Transverse colon (tissue), 4 donors: Measurements from ENCODE around the gene PECR. TPM values are rescaled to one million over a fixed set of nuclear protein-coding genes. Genes with fewer than 3 reads are reported as not detected.

Experiments used
- DNase-seq: peaks from one replicate; pipeline ENCODE4 v3.0.0-alpha.2; 2019
- H3K27ac ChIP-seq, 4 donors: fragments of 200-600 bp; sonication (generic); 2 replicates each; pipeline ENCODE4 v1.5.1; 2016 to 2018; ENCODE audit warnings: inconsistent platforms in 4 of 4
- H3K27me3 ChIP-seq: fragments of 200-600 bp; sonication (generic); 2 replicates; pipeline ENCODE4 v1.5.1; 2017; ENCODE audit warnings: inconsistent platforms
- H3K36me3 ChIP-seq, 4 donors: fragments of 200-600 bp; sonication (generic); 2 replicates each; pipeline ENCODE4 v1.5.1; 2017 to 2019; ENCODE audit warnings: inconsistent platforms in 4 of 4
- H3K4me1 ChIP-seq, 4 donors: fragments of 200-600 bp; sonication (generic); 2 replicates each; pipeline ENCODE4 v1.5.1; 2017 to 2020; ENCODE audit warnings: inconsistent platforms in 4 of 4
- H3K4me3 ChIP-seq, 4 donors: fragments of 200-600 bp; sonication (generic); 1 replicate in 1 of 4; 2 replicates in 3 of 4; pipeline versions ENCODE4 v1.5.1 to v1.6.1; 2017 to 2019; ENCODE audit warnings: inconsistent platforms in 4 of 4
- H3K9me3 ChIP-seq, 2 donors: fragments of 200-600 bp; sonication (generic); 2 replicates each; pipeline ENCODE4 v1.5.1; 2017 to 2019; ENCODE audit warnings: inconsistent platforms in 2 of 2
- CTCF ChIP-seq, 5 experiments: fragments of 200-600 bp in 3 of 5; fragments of 450-650 bp in 2 of 5; sonication (generic) in 3 of 5; IDR thresholded peaks; 1 replicate in 2 of 5; 2 replicates in 3 of 5; pipeline ENCODE4 v1.5.1; 2016 to 2017; ENCODE audit warnings: antibody characterized with exemption in 5 of 5, inconsistent platforms in 3 of 5, mild to moderate bottlenecking in 2 of 5, moderate library complexity in 1 of 5
- EP300 ChIP-seq: sonication (generic); formaldehyde crosslinking; IDR thresholded peaks from one replicate; pipeline ENCODE4 v1.6.1; 2017; ENCODE audit warnings: antibody characterized with exemption, low read depth
- POLR2A ChIP-seq: fragments of 450-650 bp; IDR thresholded peaks from one replicate; pipeline ENCODE4 v1.6.1; 2016; ENCODE audit warnings: antibody characterized with exemption, mild to moderate bottlenecking, moderate library complexity
- POLR2AphosphoS5 ChIP-seq, 3 donors: sonication (generic); formaldehyde crosslinking; IDR thresholded peaks; one replicate each; pipeline ENCODE4 v1.6.1; 2016; ENCODE audit warnings: antibody characterized with exemption in 3 of 3
- WGBS, 2 donors: methylation state at CpG; one replicate each; pipeline ENCODE4 v1.1.5; 2018; ENCODE audit warnings: low coverage in 1 of 2; 5-methylcytosine and 5-hydroxymethylcytosine counted together
- in situ Hi-C, 4 donors: fragments of 200-750 bp; cut with MboI; loops; one replicate each; pipeline versions ENCODE4 v1.15.0 to v1.15.1; 2017; ENCODE audit warnings: low sequenced_read_pairs in 3 of 4, low pct_ligation_motif_present in 1 of 4, low pct_unique_long_range_greater_than_20kb in 1 of 4
- intact Hi-C: fragments of 100-400 bp; cut with DNase I; formaldehyde crosslinking; loops from one replicate; pipeline ENCODE4 v1.15.1; 2023; ENCODE audit warnings: low total_unique reads
- total RNA-seq, 4 donors: library from RNA; depleted of rRNA; stranded (reverse); fragments of >200 nt; gene quantifications; one replicate each; pipeline ENCODE4 v1.1.0, GENCODE V29; 2016

PECR gene
- total RNA-seq, 4 donors from 2014 or later = 10.3 to 137 (median 25.8) TPM

- intact Hi-C loops (no loop called here), in situ Hi-C loops (no loop called here)
- Histone ChIP-seq H3K4me1 (peaks cover 3 to 20% (median 9%) of the 10 kb centered on the region in 4 donors), H3K9me3 (no peaks in the 10 kb centered on the region), H3K36me3 (no peaks in the 10 kb centered on the region), H3K27ac (no peak overlapping the region), H3K27me3 (no peaks in the 10 kb centered on the region), H3K4me3 (no peak overlapping the region)
- 57 to 67% methylated on average over 3 of the region's 3 CpGs for WGBS, 2 donors
- DNase-seq = no peak
- TF ChIP-seq POLR2AphosphoS5 (IDR thresholded peaks at IDR 0.05) (no peak), EP300 (no peak), POLR2A (no peak), CTCF (IDR thresholded peaks at IDR 0.05) (no peak)
These were observed 2.9 kb upstream of the PECR start for GRCh38 chr2:216084547-216084946.

- H3K9me3 ChIP-seq = no peaks in the 10 kb centered on the region
- no peak overlapping the region for H3K4me3 ChIP-seq
- no peaks in the 10 kb centered on the region for H3K36me3 ChIP-seq
- no peak overlapping the region for H3K27ac ChIP-seq
- intact Hi-C loops = no loop called here
- DNase-seq = no peak
- WGBS, 2 donors = 73 to 89% methylated on average over 3 to 11 of the region's 11 CpGs
- TF ChIP-seq CTCF (IDR thresholded peaks at IDR 0.05) (no peak), POLR2A (no peak), EP300 (no peak), POLR2AphosphoS5 (IDR thresholded peaks at IDR 0.05) (no peak)
- no peaks in the 10 kb centered on the region for H3K27me3 ChIP-seq
- in situ Hi-C loops = no loop called here
- peaks cover 3 to 25% (median 9%) of the 10 kb centered on the region in 4 donors for H3K4me1 ChIP-seq
These were observed 2.1 kb upstream of the PECR start for GRCh38 chr2:216083464-216084281.

DNA sequence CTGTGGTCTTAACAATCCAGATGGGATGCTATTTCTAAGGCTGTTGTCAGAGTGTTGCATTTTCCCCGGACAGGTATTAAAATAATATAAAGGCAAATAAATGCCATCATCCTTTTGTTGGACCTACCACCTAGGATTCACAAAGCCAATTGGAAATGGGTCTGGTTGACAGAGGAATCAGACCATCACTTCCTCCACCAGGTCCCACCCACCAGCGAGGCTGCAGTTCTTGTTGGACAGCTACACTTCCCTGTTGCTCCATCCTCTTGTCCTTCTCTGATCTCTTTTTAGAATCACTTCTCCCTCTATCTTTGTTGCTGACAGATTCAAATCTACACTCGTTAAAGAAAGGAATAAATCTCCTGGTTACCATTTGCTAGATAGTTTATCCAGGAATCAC lies 1.2 kb upstream of the PECR start:
- in situ Hi-C loops = no loop called here
- H3K27me3 ChIP-seq = no peaks in the 10 kb centered on the region
- no peaks in the 10 kb centered on the region for H3K36me3 ChIP-seq
- H3K4me3 ChIP-seq = no peak overlapping the region
- H3K4me1 ChIP-seq = peaks cover 3 to 27% (median 9%) of the 10 kb centered on the region in 4 donors
- H3K9me3 ChIP-seq = no peaks in the 10 kb centered on the region
- no peak overlapping the region for H3K27ac ChIP-seq
- intact Hi-C loops = no loop called here
- DNase-seq = peak; percentile 14
- WGBS, 2 donors = 76 to 77% methylated on average over 3 of the region's 3 CpGs
- TF ChIP-seq CTCF (IDR thresholded peaks at IDR 0.05) = no peak
- no peak for TF ChIP-seq POLR2AphosphoS5 (IDR thresholded peaks at IDR 0.05)
- TF ChIP-seq POLR2A = no peak
- TF ChIP-seq EP300 = no peak

DNA sequence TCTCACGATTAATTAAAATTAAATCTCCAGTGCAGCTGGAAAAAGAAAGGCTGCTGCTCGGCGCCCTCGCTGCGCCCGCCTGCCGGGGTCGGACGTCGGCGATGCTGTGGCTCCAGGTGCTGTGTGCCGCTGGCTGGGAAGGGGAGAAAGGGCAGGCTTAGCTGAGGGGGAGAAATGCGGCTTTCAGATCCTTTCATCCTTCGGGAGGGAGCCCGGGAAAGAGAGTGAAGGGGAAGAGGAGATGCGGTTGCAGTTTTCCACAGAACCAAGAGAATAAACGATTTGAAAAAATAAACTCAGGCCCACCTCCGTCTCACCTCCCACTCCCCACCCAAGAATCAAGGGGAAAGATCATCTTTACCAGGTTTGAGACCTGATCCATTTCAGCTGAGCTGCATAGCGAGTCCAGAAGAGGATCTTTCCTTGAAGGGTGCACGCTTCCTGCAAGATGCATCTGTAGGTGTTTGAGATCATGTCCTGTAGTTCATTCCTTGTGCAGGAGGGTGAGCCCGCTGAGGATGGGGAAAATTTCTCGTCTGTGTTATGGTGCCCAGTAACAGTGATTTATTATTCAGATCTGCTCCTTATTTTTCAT lies 605 bp upstream of the PECR start:
- no peak for DNase-seq
- in situ Hi-C loops = no loop called here
- TF ChIP-seq POLR2AphosphoS5 (IDR thresholded peaks at IDR 0.05) = no peak
- TF ChIP-seq CTCF (IDR thresholded peaks at IDR 0.05) = no peak
- TF ChIP-seq POLR2A = no peak
- TF ChIP-seq EP300 = no peak
- peak overlapping the region; percentile 55 to 71 (median 70) for H3K27ac ChIP-seq
- H3K4me1 ChIP-seq = peaks cover 3 to 27% (median 9%) of the 10 kb centered on the region in 4 donors
- no peaks in the 10 kb centered on the region for H3K36me3 ChIP-seq
- H3K27me3 ChIP-seq = no peaks in the 10 kb centered on the region
- intact Hi-C loops = no loop called here
- no peaks in the 10 kb centered on the region for H3K9me3 ChIP-seq
- 15 to 16% methylated on average over 5 to 22 of the region's 22 CpGs for WGBS, 2 donors
- peak overlapping the region; percentile 57 to 91 (median 62) for H3K4me3 ChIP-seq
